ENCODE measurements around the gene USH1C. TPM values are rescaled to one million over a fixed set of nuclear protein-coding genes. Genes with fewer than 3 reads are reported as not detected.

USH1C gene
- total RNA-seq, 1 experiment from 2014 or later = 1.0 TPM

DNA sequence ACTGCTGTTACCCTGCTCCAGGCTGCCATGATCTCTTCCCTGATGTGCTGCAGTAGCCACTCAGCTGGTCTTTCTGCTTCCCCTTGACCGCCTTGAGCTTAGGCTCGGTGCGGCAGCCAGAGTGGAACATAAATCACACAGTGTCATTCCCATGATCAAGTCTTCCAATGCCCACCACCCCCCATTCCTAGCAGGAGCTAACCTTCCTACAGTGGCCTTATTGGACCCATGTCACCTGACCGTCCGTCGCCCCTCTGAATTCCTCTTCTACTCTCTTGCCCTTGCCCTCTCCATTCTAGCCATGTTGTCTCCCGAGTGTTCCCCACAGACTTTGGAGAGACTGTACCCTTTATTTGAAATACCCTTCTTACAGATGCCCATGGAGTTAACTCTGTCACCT lies 46.2 kb upstream of the USH1C start:
- H3K4ac ChIP-seq (ENCODE audit: low read depth, low read length) = no peak overlapping the region
- no CpG with 5 or more reads among the region's 7 CpGs for WGBS (ENCODE audit: extremely low coverage, insufficient read length, low lambda C conversion rate)
- no peak overlapping the region for H3K56ac ChIP-seq (ENCODE audit: insufficient read length, low read depth, low read length)
- no peak overlapping the region for H3K18ac ChIP-seq (ENCODE audit: insufficient read length, low read depth, low read length)
- no peak overlapping the region for H3T11ph ChIP-seq (ENCODE audit: low read length)
- H3K9me3 ChIP-seq (ENCODE audit: control insufficient read depth, low read depth, low read length) = peaks cover 6% of the 10 kb centered on the region
- no peaks in the 10 kb centered on the region for H3K79me2 ChIP-seq (ENCODE audit: insufficient read depth, low read length)
- Mint-ChIP-seq H3K27me3 (ENCODE audit: low read depth) (peaks cover 20% of the 10 kb centered on the region), H3K4me1 (no peaks in the 10 kb centered on the region), H3K36me3 (ENCODE audit: insufficient read depth in 1 of 3, low read depth in 3 of 3) (peaks cover 0 to 4% (median 0%) of the 10 kb centered on the region in 3 experiments; a peak in 2 of 7 replicates), H3K9me3 (peaks cover 3 to 8% of the 10 kb centered on the region in 2 experiments; a peak in 4 of 5 replicates), H3K27ac (no peak overlapping the region), H3K4me3 (no peak overlapping the region)
- H2AK5ac ChIP-seq (ENCODE audit: insufficient read length, low read length) = no peak overlapping the region
- no peak overlapping the region for H2BK12ac ChIP-seq (ENCODE audit: insufficient read length, low read depth, low read length)
- no peak overlapping the region; the same call in 1 of the 2 replicates for H3K14ac ChIP-seq (ENCODE audit: insufficient read depth, low read length)
- H2BK20ac ChIP-seq (ENCODE audit: low read depth, low read length, poor library complexity, severe bottlenecking) = no peak overlapping the region
- H3K79me1 ChIP-seq (ENCODE audit: insufficient read depth, low read depth, low read length, poor library complexity, severe bottlenecking) = no peaks in the 10 kb centered on the region
- H4K20me1 ChIP-seq (ENCODE audit: control insufficient read depth, insufficient read depth, insufficient read length) = peaks cover 3% of the 10 kb centered on the region
- H3K23ac ChIP-seq (ENCODE audit: insufficient read length, low read depth, low read length) = no peak overlapping the region
- no peak overlapping the region for H2BK120ac ChIP-seq (ENCODE audit: low read depth, low read length, poor library complexity, severe bottlenecking)
- no peak overlapping the region for H2BK15ac ChIP-seq (ENCODE audit: low read depth, low read length)
- H3K27ac ChIP-seq (ENCODE audit: insufficient read length, low read depth, low read length) = no peak overlapping the region
- H3K4me2 ChIP-seq (ENCODE audit: insufficient read depth, insufficient read length, low read length) = no peak overlapping the region
- no peak overlapping the region for H4K8ac ChIP-seq (replicated peaks; ENCODE audit: insufficient read length, low read depth, low read length)
- TF ChIP-seq CTCF (conservative IDR thresholded peaks at IDR 0.05) = no peak
- no peaks in the 10 kb centered on the region for H3K4me1 ChIP-seq (ENCODE audit: insufficient read depth, low read length)
- H3K23me2 ChIP-seq (ENCODE audit: insufficient read length, low read depth, low read length, poor library complexity, severe bottlenecking) = no peaks in the 10 kb centered on the region
- no peak overlapping the region for H2AFZ ChIP-seq (ENCODE audit: low read length)
- H4K91ac ChIP-seq (ENCODE audit: insufficient read length, low read depth, low read length) = no peak overlapping the region
- peaks cover 2% of the 10 kb centered on the region; the same call in 1 of the 2 replicates for H3K27me3 ChIP-seq (ENCODE audit: insufficient read depth, low read length)
- H3K9ac ChIP-seq (ENCODE audit: extremely low read depth, insufficient read length, low read length) = no peak overlapping the region
- DNase-seq = peak; percentile 12
- H2BK5ac ChIP-seq (ENCODE audit: insufficient read length, low read length) = no peak overlapping the region
- H4K5ac ChIP-seq (ENCODE audit: insufficient read length, low read depth, low read length) = no peak overlapping the region
